ENCODE results near the gene SF3B3. TPM values are rescaled to one million over a fixed set of nuclear protein-coding genes. Genes with fewer than 3 reads are reported as not detected.

The SF3B3 gene
- total RNA-seq, 1 experiment from 2014 or later = 403 TPM

DNA sequence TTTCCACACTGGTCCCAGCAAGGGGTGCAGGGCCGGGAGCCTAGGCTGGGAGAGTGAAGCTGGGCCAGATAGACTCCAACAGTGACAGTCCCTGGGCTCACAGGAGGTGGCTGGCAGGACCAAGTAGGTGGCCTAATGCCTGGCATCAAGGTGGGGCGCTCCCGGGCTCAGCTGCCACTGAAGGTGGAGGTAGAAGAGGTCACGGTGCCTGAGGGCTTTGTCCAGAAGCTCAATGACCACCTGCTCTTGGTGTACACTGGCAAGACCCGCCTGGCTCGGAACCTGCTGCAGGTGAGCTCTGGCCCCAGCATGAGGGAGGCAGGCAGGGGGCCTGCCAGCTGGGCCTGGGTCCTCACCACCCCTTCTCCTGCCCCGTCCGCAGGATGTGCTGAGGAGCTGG lies 45.4 kb upstream of the SF3B3 start:
- no TSS peak for BruUV-seq (replicated peaks)
- Histone ChIP-seq H3K4me2 (ENCODE audit: low read length) (no peak overlapping the region), H3K27me3 (ENCODE audit: insufficient read depth, low read length) (no peaks in the 10 kb centered on the region), H3K9me2 (ENCODE audit: insufficient read depth) (no peaks in the 10 kb centered on the region), H3K27ac (ENCODE audit: low read depth, low read length) (no peak overlapping the region), H3K9me3 (ENCODE audit: control insufficient read depth in 1 of 2, insufficient read depth in 1 of 2, low read depth in 1 of 2, low read length in 2 of 2) (no peaks in the 10 kb centered on the region), H2AFZ (ENCODE audit: low read depth, low read length, poor library complexity, severe bottlenecking) (no peak overlapping the region), H3K4me1 (ENCODE audit: control insufficient read depth in 1 of 2, insufficient read depth in 2 of 2, low read length in 2 of 2) (peaks cover 26 to 36% of the 10 kb centered on the region in 2 experiments), H3K79me2 (ENCODE audit: insufficient read depth, low read length) (no peaks in the 10 kb centered on the region), H3K4me3 (replicated peaks in 1 of 2; ENCODE audit: low read depth in 1 of 2, low read length in 2 of 2) (no peak overlapping the region), H4K20me1 (ENCODE audit: insufficient read depth) (no peaks in the 10 kb centered on the region), H3K36me3 (ENCODE audit: control insufficient read depth in 1 of 2, insufficient read depth in 2 of 2, low read length in 2 of 2) (peaks cover 0 to 3% of the 10 kb centered on the region in 2 experiments; a peak in 1 of 4 replicates), H3K9ac (ENCODE audit: low read length) (no peak overlapping the region)
- intact Hi-C loops (cut with micrococcal nuclease) = no loop called here
- no peak for ATAC-seq
- POLR2A ChIA-PET = no interaction called here
- CTCF ChIA-PET = interaction anchor here (0.7 kb wide), 1 partner anchor 175 kb away, joined by 3 read pairs; no protein-coding TSS in a partner anchor
- RAD21 ChIA-PET (ENCODE audit: low non-redundant PET in 1 of 2, low total read pairs in 2 of 2, uncharacterized antibody in 2 of 2, unreplicated experiment in 2 of 2) = no interaction called here
- no peak for DNase-seq (ENCODE audit: low read depth, low spot score)
- TF ChIP-seq SIN3A (IDR thresholded peaks at IDR 0.05; ENCODE audit: low read depth) (no peak), EZH2 (IDR thresholded peaks at IDR 0.05) (no peak), YY1 (IDR thresholded peaks at IDR 0.05; ENCODE audit: extremely low read depth, insufficient replicate concordance, low read depth, low read length) (no peak), JUND (IDR thresholded peaks at IDR 0.05) (no peak), CEBPB (IDR thresholded peaks at IDR 0.05; ENCODE audit: low read depth) (no peak), SP1 (IDR thresholded peaks at IDR 0.05; ENCODE audit: low read depth) (no peak), EGR1 (IDR thresholded peaks at IDR 0.05; ENCODE audit: low read depth) (no peak), TCF7L2 (IDR thresholded peaks at IDR 0.05; ENCODE audit: borderline replicate concordance, extremely low read depth, insufficient read depth, insufficient read length) (no peak), ELF1 (IDR thresholded peaks at IDR 0.05; ENCODE audit: borderline replicate concordance, low read depth) (no peak), SRF (IDR thresholded peaks at IDR 0.05; ENCODE audit: low read depth) (no peak), POLR2AphosphoS5 (IDR thresholded peaks at IDR 0.05; ENCODE audit: low read depth, low read length) (no peak), ZNF274 (IDR thresholded peaks at IDR 0.05; ENCODE audit: low read depth, low read length) (no peak), ZFX (IDR thresholded peaks at IDR 0.05) (no peak), RAD21 (IDR thresholded peaks at IDR 0.05; ENCODE audit: low read depth) (no peak)
- TF ChIP-seq, protein P1, sequence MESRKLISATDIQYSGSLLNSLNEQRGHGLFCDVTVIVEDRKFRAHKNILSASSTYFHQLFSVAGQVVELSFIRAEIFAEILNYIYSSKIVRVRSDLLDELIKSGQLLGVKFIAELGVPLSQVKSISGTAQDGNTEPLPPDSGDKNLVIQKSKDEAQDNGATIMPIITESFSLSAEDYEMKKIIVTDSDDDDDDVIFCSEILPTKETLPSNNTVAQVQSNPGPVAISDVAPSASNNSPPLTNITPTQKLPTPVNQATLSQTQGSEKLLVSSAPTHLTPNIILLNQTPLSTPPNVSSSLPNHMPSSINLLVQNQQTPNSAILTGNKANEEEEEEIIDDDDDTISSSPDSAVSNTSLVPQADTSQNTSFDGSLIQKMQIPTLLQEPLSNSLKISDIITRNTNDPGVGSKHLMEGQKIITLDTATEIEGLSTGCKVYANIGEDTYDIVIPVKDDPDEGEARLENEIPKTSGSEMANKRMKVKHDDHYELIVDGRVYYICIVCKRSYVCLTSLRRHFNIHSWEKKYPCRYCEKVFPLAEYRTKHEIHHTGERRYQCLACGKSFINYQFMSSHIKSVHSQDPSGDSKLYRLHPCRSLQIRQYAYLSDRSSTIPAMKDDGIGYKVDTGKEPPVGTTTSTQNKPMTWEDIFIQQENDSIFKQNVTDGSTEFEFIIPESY (IDR thresholded peaks at IDR 0.05; ENCODE audit: extremely low read depth, insufficient replicate concordance, low read length) = no peak
- TF ChIP-seq, protein P2, sequence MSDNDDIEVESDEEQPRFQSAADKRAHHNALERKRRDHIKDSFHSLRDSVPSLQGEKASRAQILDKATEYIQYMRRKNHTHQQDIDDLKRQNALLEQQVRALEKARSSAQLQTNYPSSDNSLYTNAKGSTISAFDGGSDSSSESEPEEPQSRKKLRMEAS (IDR thresholded peaks at IDR 0.05) = no peak
- TF ChIP-seq, protein P3, sequence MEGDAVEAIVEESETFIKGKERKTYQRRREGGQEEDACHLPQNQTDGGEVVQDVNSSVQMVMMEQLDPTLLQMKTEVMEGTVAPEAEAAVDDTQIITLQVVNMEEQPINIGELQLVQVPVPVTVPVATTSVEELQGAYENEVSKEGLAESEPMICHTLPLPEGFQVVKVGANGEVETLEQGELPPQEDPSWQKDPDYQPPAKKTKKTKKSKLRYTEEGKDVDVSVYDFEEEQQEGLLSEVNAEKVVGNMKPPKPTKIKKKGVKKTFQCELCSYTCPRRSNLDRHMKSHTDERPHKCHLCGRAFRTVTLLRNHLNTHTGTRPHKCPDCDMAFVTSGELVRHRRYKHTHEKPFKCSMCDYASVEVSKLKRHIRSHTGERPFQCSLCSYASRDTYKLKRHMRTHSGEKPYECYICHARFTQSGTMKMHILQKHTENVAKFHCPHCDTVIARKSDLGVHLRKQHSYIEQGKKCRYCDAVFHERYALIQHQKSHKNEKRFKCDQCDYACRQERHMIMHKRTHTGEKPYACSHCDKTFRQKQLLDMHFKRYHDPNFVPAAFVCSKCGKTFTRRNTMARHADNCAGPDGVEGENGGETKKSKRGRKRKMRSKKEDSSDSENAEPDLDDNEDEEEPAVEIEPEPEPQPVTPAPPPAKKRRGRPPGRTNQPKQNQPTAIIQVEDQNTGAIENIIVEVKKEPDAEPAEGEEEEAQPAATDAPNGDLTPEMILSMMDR (IDR thresholded peaks at IDR 0.05 in 2 of 3, conservative IDR thresholded peaks at IDR 0.05 in 1 of 3; ENCODE audit: borderline replicate concordance in 1 of 3, insufficient read depth in 1 of 3, low read depth in 2 of 3, low read length in 2 of 3) = no peak
- TF ChIP-seq, protein P4, sequence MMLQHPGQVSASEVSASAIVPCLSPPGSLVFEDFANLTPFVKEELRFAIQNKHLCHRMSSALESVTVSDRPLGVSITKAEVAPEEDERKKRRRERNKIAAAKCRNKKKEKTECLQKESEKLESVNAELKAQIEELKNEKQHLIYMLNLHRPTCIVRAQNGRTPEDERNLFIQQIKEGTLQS (IDR thresholded peaks at IDR 0.05) = no peak
- TF ChIP-seq, protein P5, sequence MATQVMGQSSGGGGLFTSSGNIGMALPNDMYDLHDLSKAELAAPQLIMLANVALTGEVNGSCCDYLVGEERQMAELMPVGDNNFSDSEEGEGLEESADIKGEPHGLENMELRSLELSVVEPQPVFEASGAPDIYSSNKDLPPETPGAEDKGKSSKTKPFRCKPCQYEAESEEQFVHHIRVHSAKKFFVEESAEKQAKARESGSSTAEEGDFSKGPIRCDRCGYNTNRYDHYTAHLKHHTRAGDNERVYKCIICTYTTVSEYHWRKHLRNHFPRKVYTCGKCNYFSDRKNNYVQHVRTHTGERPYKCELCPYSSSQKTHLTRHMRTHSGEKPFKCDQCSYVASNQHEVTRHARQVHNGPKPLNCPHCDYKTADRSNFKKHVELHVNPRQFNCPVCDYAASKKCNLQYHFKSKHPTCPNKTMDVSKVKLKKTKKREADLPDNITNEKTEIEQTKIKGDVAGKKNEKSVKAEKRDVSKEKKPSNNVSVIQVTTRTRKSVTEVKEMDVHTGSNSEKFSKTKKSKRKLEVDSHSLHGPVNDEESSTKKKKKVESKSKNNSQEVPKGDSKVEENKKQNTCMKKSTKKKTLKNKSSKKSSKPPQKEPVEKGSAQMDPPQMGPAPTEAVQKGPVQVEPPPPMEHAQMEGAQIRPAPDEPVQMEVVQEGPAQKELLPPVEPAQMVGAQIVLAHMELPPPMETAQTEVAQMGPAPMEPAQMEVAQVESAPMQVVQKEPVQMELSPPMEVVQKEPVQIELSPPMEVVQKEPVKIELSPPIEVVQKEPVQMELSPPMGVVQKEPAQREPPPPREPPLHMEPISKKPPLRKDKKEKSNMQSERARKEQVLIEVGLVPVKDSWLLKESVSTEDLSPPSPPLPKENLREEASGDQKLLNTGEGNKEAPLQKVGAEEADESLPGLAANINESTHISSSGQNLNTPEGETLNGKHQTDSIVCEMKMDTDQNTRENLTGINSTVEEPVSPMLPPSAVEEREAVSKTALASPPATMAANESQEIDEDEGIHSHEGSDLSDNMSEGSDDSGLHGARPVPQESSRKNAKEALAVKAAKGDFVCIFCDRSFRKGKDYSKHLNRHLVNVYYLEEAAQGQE (IDR thresholded peaks at IDR 0.05; ENCODE audit: low read depth) = no peak
